DND-41 (cell line): ENCODE data around the gene LRATD1.

ENCODE experiments used
- ATAC-seq: fragments of 200-7000 bp; cut with Tn5 transposase; 3 replicates; pipeline ENCODE4 v1.9.1; 2021; ENCODE audit warnings: low read depth; ENCODE audit not compliant: insufficient read depth
- DNase-seq: peaks from one replicate; pipeline ENCODE4 v3.0.0-alpha.2; 2020
- H2AFZ ChIP-seq: 2 replicates; pipeline ENCODE4 v1.6.0; 2012; ENCODE audit warnings: low read depth, low read length
- H3K27ac ChIP-seq: 2 replicates; pipeline ENCODE4 v1.5.1; 2012; ENCODE audit warnings: low read length, inconsistent platforms
- H3K27me3 ChIP-seq: fragments of 200-600 bp; sonication (generic); 2 replicates; pipeline ENCODE4 v1.6.0; 2012; ENCODE audit warnings: low read length, mild to moderate bottlenecking, inconsistent platforms; ENCODE audit not compliant: insufficient read depth, poor library complexity
- H3K36me3 ChIP-seq: 2 replicates; pipeline ENCODE4 v1.5.1; 2012; ENCODE audit warnings: low read length, inconsistent platforms; ENCODE audit not compliant: insufficient read depth
- H3K4me1 ChIP-seq: 2 replicates; pipeline ENCODE4 v1.5.1; 2012; ENCODE audit warnings: mild to moderate bottlenecking, low read length; ENCODE audit not compliant: insufficient read depth
- H3K4me2 ChIP-seq: 2 replicates; pipeline ENCODE4 v1.6.0; 2012; ENCODE audit warnings: mild to moderate bottlenecking, moderate library complexity, low read length, inconsistent platforms; ENCODE audit not compliant: insufficient read depth
- H3K4me3 ChIP-seq, 2 experiments: fragments of 200-600 bp in 1 of 2; shearing (Covaris generic) in 1 of 2; 2 replicates each; pipeline ENCODE4 v1.5.1; 2012 to 2016; ENCODE audit warnings: inconsistent platforms in 2 of 2, low read length in 2 of 2, mild to moderate bottlenecking in 2 of 2, low read depth in 1 of 2, moderate library complexity in 1 of 2
- H3K79me2 ChIP-seq: 2 replicates; pipeline ENCODE4 v1.6.0; 2012; ENCODE audit warnings: low read length, inconsistent platforms; ENCODE audit not compliant: insufficient read depth
- H3K9ac ChIP-seq: 2 replicates; pipeline ENCODE4 v1.6.0; 2012; ENCODE audit warnings: low read depth, mild to moderate bottlenecking, inconsistent platforms, low read length, moderate library complexity
- H3K9me3 ChIP-seq: 2 replicates; pipeline ENCODE4 v1.5.1; 2012; ENCODE audit warnings: low read length, moderate library complexity, mild to moderate bottlenecking, inconsistent platforms; ENCODE audit not compliant: insufficient read depth, severe bottlenecking
- H4K20me1 ChIP-seq: 2 replicates; pipeline ENCODE4 v1.6.0; 2012; ENCODE audit warnings: low read length; ENCODE audit not compliant: insufficient read depth
- CTCF ChIP-seq: IDR thresholded peaks from 2 replicates; pipeline ENCODE4 v1.5.1; 2012; ENCODE audit warnings: borderline replicate concordance, low read length, moderate library complexity, mild to moderate bottlenecking; ENCODE audit not compliant: poor library complexity, severe bottlenecking; ENCODE audit errors: extremely low read depth
- EZH2 ChIP-seq: IDR thresholded peaks from 3 replicates; pipeline ENCODE4 v1.6.1; 2012; ENCODE audit warnings: borderline replicate concordance, low read depth, mild to moderate bottlenecking, moderate library complexity, low read length, inconsistent platforms; ENCODE audit not compliant: severe bottlenecking

The LRATD1 gene

GRCh38 chr2:14677039-14677438 lies 44.5 kb downstream of the LRATD1 start:
- Histone ChIP-seq H2AFZ (no peak overlapping the region), H3K4me1 (no peaks in the 10 kb centered on the region), H4K20me1 (no peaks in the 10 kb centered on the region), H3K9ac (no peak overlapping the region), H3K36me3 (no peaks in the 10 kb centered on the region), H3K79me2 (no peaks in the 10 kb centered on the region), H3K4me3 (no peak overlapping the region), H3K9me3 (no peaks in the 10 kb centered on the region), H3K27me3 (no peaks in the 10 kb centered on the region), H3K4me2 (no peak overlapping the region), H3K27ac (no peak overlapping the region)
- DNase-seq: no peak
- TF ChIP-seq CTCF: no peak
- TF ChIP-seq EZH2: no peak
- no peak for ATAC-seq

GRCh38 chr2:14678761-14679160 lies 46.2 kb downstream of the LRATD1 start:
- no peak overlapping the region for H3K9ac ChIP-seq
- no peak for TF ChIP-seq CTCF
- TF ChIP-seq EZH2: no peak
- H3K4me3 ChIP-seq: no peak overlapping the region
- no peaks in the 10 kb centered on the region for H3K36me3 ChIP-seq
- no peaks in the 10 kb centered on the region for H3K79me2 ChIP-seq
- H3K27ac ChIP-seq: no peak overlapping the region
- H3K27me3 ChIP-seq: no peaks in the 10 kb centered on the region
- DNase-seq (no peak), ATAC-seq (no peak)
- H4K20me1 ChIP-seq: no peaks in the 10 kb centered on the region
- H3K9me3 ChIP-seq: no peaks in the 10 kb centered on the region
- H2AFZ ChIP-seq: no peak overlapping the region
- no peak overlapping the region for H3K4me2 ChIP-seq
- no peaks in the 10 kb centered on the region for H3K4me1 ChIP-seq

GRCh38 chr2:14681608-14682007 lies 49.1 kb downstream of the LRATD1 start:
- Histone ChIP-seq H3K4me3 (no peak overlapping the region), H3K4me2 (no peak overlapping the region), H2AFZ (no peak overlapping the region), H3K4me1 (no peaks in the 10 kb centered on the region), H3K27ac (no peak overlapping the region), H3K9ac (no peak overlapping the region), H3K27me3 (no peaks in the 10 kb centered on the region), H4K20me1 (no peaks in the 10 kb centered on the region), H3K9me3 (no peaks in the 10 kb centered on the region), H3K36me3 (no peaks in the 10 kb centered on the region), H3K79me2 (no peaks in the 10 kb centered on the region)
- no peak for ATAC-seq
- no peak for TF ChIP-seq EZH2
- TF ChIP-seq CTCF: no peak
- no peak for DNase-seq
